ENCODE results near the gene CHD1.

DNA sequence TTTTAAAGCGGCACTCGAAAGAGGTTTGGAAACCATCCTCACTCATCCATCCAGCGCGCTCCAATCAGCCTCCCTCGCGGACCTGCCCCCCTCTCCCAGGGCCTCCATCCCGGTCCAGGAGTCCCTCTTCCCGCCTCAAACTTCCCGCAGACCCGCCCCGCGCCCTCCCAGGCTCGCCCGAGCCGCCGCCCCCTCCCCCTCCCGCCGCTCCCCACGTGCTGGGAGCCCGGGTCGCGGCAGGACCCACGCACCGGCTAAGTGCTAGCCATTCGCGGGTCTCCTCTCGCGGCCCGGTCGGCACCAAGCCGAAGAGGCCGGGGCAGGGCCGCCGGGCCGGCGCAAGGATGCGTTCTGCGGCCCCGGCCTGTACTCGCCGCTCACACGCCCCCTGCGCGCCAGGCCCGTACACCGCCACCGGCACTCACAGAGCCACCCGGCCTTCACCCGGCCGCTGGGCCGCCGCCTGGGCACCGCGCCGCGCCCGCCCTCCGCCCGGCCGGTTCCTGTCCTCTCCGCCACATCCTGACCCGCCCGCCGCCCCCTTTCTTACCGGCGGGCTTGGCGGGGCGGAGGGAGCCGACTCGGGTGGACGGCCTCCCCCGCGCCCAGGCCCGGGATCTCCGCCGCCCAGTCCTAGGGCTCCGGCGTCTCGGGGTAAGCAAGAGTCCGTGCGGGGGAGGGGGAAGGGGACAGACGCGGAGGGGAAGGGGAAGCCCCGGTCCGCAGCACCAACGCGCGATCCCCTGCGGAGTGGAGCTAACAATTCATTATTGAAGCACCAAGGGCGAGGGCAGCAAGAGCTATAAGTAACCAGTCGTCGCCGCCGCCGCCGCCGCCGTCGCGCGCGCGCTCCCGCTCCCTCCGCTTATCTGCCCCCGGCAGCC is 576 bp downstream of the CHD1 start:
- TF ChIP-seq, protein P1, sequence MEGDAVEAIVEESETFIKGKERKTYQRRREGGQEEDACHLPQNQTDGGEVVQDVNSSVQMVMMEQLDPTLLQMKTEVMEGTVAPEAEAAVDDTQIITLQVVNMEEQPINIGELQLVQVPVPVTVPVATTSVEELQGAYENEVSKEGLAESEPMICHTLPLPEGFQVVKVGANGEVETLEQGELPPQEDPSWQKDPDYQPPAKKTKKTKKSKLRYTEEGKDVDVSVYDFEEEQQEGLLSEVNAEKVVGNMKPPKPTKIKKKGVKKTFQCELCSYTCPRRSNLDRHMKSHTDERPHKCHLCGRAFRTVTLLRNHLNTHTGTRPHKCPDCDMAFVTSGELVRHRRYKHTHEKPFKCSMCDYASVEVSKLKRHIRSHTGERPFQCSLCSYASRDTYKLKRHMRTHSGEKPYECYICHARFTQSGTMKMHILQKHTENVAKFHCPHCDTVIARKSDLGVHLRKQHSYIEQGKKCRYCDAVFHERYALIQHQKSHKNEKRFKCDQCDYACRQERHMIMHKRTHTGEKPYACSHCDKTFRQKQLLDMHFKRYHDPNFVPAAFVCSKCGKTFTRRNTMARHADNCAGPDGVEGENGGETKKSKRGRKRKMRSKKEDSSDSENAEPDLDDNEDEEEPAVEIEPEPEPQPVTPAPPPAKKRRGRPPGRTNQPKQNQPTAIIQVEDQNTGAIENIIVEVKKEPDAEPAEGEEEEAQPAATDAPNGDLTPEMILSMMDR (IDR thresholded peaks at IDR 0.05), result no peak
- no peak for TF ChIP-seq POLR2A (IDR thresholded peaks at IDR 0.05)
